ENCODE measurements around the gene OTUD3.

Gene OTUD3

GRCh38 chr1:19894218-19894617 lies 12.0 kb downstream of the OTUD3 start:
- TF ChIP-seq, protein P1, sequence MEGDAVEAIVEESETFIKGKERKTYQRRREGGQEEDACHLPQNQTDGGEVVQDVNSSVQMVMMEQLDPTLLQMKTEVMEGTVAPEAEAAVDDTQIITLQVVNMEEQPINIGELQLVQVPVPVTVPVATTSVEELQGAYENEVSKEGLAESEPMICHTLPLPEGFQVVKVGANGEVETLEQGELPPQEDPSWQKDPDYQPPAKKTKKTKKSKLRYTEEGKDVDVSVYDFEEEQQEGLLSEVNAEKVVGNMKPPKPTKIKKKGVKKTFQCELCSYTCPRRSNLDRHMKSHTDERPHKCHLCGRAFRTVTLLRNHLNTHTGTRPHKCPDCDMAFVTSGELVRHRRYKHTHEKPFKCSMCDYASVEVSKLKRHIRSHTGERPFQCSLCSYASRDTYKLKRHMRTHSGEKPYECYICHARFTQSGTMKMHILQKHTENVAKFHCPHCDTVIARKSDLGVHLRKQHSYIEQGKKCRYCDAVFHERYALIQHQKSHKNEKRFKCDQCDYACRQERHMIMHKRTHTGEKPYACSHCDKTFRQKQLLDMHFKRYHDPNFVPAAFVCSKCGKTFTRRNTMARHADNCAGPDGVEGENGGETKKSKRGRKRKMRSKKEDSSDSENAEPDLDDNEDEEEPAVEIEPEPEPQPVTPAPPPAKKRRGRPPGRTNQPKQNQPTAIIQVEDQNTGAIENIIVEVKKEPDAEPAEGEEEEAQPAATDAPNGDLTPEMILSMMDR (conservative IDR thresholded peaks at IDR 0.05; ENCODE audit: low read depth, low read length), result no peak
- no peak for DNase-seq (ENCODE audit: low read depth)
- no peak overlapping the region for H3K4me3 ChIP-seq (ENCODE audit: low read depth, low read length)

GRCh38 chr1:19901653-19902052 lies 19.5 kb downstream of the OTUD3 start:
- H3K4me3 ChIP-seq (ENCODE audit: low read depth, low read length), result no peak overlapping the region

DNA sequence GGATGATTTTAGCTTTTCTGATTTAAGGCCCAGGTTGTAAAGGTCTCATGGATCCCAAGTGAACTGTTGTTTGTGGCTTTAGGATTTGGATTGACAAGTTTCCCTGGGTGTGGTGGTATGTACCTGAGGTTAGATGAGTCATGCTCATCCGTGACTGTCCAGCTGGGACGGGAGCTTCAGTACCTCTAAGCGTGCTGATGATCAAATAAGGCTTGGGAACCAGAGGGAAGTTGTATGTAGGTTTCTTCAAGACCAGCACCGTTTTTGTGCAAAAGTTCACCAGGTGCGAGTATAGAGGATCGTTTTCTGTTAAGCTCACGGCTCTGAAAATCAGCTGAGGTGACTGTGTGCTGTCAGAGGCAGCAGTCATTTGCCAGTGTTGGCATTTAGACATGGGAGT lies 21.4 kb downstream of the OTUD3 start:
- H3K4me3 ChIP-seq (ENCODE audit: low read depth, low read length), result no peak overlapping the region
- TF ChIP-seq, protein P1 (conservative IDR thresholded peaks at IDR 0.05; ENCODE audit: low read depth, low read length), result no peak
- no peak for DNase-seq (ENCODE audit: low read depth)

More at GRCh38 chr1:19901653-19902052, 19.5 kb downstream of the OTUD3 start:
- TF ChIP-seq, protein P1 (conservative IDR thresholded peaks at IDR 0.05; ENCODE audit: low read depth, low read length), result no peak
- DNase-seq (ENCODE audit: low read depth), result no peak

DNA sequence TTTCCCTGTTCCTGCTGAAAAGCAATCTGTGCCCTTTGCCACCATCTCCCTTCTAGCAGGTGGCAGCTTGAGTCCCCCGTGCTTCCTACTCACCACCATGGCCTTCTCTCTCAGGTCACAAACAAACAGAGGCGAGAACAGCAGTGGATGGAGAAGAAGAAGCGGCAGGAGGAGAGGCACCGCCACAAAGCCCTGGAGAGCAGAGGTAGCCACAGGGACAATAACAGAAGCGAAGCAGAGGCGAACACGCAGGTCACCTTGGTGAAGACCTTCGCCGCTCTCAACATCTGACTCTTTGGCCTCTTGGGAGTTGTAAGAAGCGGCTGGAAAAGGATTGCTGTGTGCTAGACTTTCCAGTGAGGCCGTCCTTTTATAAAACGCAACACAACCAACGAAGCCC lies 25.3 kb downstream of the OTUD3 start:
- no peak for DNase-seq (ENCODE audit: low read depth)
- H3K4me3 ChIP-seq (ENCODE audit: low read depth, low read length), result no peak overlapping the region

GRCh38 chr1:19909392-19909791 lies 27.2 kb downstream of the OTUD3 start:
- peak; percentile 16 for DNase-seq (ENCODE audit: low read depth)
- TF ChIP-seq, protein P1 (conservative IDR thresholded peaks at IDR 0.05; ENCODE audit: low read depth, low read length), result no peak
- no peak overlapping the region for H3K4me3 ChIP-seq (ENCODE audit: low read depth, low read length)

More for the DNA sequence above, 25.3 kb downstream of the OTUD3 start:
- TF ChIP-seq, protein P1 (conservative IDR thresholded peaks at IDR 0.05; ENCODE audit: low read depth, low read length), result no peak

DNA sequence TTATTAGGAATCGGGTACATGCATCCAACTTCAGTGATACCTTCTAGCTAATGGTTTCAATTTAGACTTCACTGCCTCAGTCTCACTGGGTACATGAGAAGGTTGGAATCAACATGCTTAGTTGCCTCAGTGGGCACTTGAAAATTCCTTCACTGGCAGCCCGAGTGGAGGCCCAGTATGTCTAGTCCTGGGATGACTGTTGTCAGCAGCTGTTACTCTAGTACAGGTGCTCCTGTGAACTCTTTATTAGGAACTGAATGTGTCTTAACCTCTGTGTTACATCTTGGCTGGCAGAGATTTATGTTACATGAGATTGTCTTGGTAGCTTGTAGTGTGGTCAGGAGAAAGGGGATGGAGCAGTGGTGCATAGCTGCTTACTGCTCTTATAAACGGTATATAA lies 27.8 kb downstream of the OTUD3 start:
- TF ChIP-seq, protein P1 (conservative IDR thresholded peaks at IDR 0.05; ENCODE audit: low read depth, low read length), result no peak
- H3K4me3 ChIP-seq (ENCODE audit: low read depth, low read length), result no peak overlapping the region
- no peak for DNase-seq (ENCODE audit: low read depth)

- TF ChIP-seq, protein P1 (conservative IDR thresholded peaks at IDR 0.05; ENCODE audit: low read depth, low read length), result no peak
- DNase-seq (ENCODE audit: low read depth), result no peak
- H3K4me3 ChIP-seq (ENCODE audit: low read depth, low read length), result no peak overlapping the region
Measured at GRCh38 chr1:19910650-19911049, 28.5 kb downstream of the OTUD3 start.

Measured in choroid plexus epithelial cell (primary cell).